HepG2 (cell line): ENCODE results near the gene TNFAIP8L1. TPM values are rescaled to one million over a fixed set of nuclear protein-coding genes. Genes with fewer than 3 reads are reported as not detected.

ENCODE experiments used
- ATAC-seq: fragments of 200-7000 bp; cut with Tn5 transposase; 3 replicates; pipeline ENCODE4 v1.9.1; 2020; ENCODE audit warnings: mild to moderate bottlenecking, moderate library complexity
- BruUV-seq: library from RNA; stranded (reverse); fragments of 400-500 nt; replicated peaks from 2 replicates; lab custom pipeline; 2021; lab: Mats Ljungman, UMichigan
- CTCF ChIA-PET: fragments of 300-600 bp; formaldehyde crosslinking; extraction: SDS; loops from one replicate; lab custom pipeline; 2021; ENCODE audit warnings: low total read pairs, inconsistent platforms, low intra/inter-chr PET ratio; lab: Yijun Ruan, JAX
- POLR2A ChIA-PET: fragments of 350-600 bp; sonication (Branson Sonifier 250); formaldehyde crosslinking; loops from one replicate; lab custom pipeline; 2020; ENCODE audit warnings: antibody characterized with exemption, inconsistent platforms; lab: Yijun Ruan, JAX
- DNase-seq: peaks from one replicate; pipeline ENCODE4 v3.0.0-alpha.2; 2015; ENCODE audit warnings: low spot score
- FAIRE-seq: peaks from 3 replicates; lab custom pipeline; 2011; peaks lifted over from hg19 to GRCh38; lab: Jason Lieb, UNC
- H2AFZ ChIP-seq: one replicate; pipeline ENCODE4 v1.6.1; 2011; ENCODE audit warnings: low read length, inconsistent platforms
- H3K27ac ChIP-seq: fragments of 300-600 bp; 3 replicates; pipeline ENCODE4 v1.8.0; 2011; ENCODE audit warnings: mixed run types, mild to moderate bottlenecking, mixed read lengths, low read length, inconsistent platforms; ENCODE audit not compliant: insufficient read depth; ENCODE audit errors: extremely low read length
- H3K27me3 ChIP-seq, 2 experiments: fragments of 200-600 bp in 1 of 2; 2 replicates in 1 of 2; 3 replicates in 1 of 2; pipeline versions ENCODE4 v1.6.0 to v1.8.0; 2011; ENCODE audit warnings: low read length in 2 of 2, mild to moderate bottlenecking in 2 of 2, moderate library complexity in 2 of 2, inconsistent platforms in 1 of 2; ENCODE audit not compliant: insufficient read depth in 2 of 2, control insufficient read depth in 1 of 2
- H3K36me3 ChIP-seq, 2 experiments: fragments of 200-600 bp in 1 of 2; replicated peaks in 1 of 2; 2 replicates in 1 of 2; 3 replicates in 1 of 2; pipeline versions ENCODE4 v1.5.1 to v1.8.0; 2011; ENCODE audit warnings: low read length in 2 of 2, inconsistent platforms in 1 of 2; ENCODE audit not compliant: insufficient read depth in 2 of 2, control insufficient read depth in 1 of 2
- H3K4me1 ChIP-seq: 2 replicates; pipeline ENCODE4 v1.5.1; 2012; ENCODE audit warnings: low read length, inconsistent platforms; ENCODE audit not compliant: insufficient read depth
- H3K4me2 ChIP-seq: 2 replicates; pipeline ENCODE4 v1.6.0; 2011; ENCODE audit warnings: low read depth, low read length, inconsistent platforms
- H3K4me3 ChIP-seq, 3 experiments: fragments of 200-600 bp in 1 of 3; sonication (generic), shearing (Covaris generic) in 1 of 3; replicated peaks in 1 of 3; 2 replicates each; pipeline ENCODE4 v1.5.1; 2011 to 2016; ENCODE audit warnings: low read length in 3 of 3, inconsistent platforms in 2 of 3, low read depth in 2 of 3, mild to moderate bottlenecking in 2 of 3, control low read depth in 1 of 3, mixed read lengths in 1 of 3; ENCODE audit not compliant: insufficient read depth in 1 of 3
- H3K79me2 ChIP-seq: one replicate; pipeline ENCODE4 v1.6.1; 2011; ENCODE audit warnings: low read length, inconsistent platforms; ENCODE audit not compliant: insufficient read depth
- H3K9ac ChIP-seq: 2 replicates; pipeline ENCODE4 v1.6.0; 2011; ENCODE audit warnings: mild to moderate bottlenecking, low read depth, low read length, inconsistent platforms; ENCODE audit not compliant: insufficient read depth
- H3K9me3 ChIP-seq: 2 replicates; pipeline ENCODE4 v1.5.1; 2012; ENCODE audit warnings: mild to moderate bottlenecking, low read length
- H4K20me1 ChIP-seq: 2 replicates; pipeline ENCODE4 v1.6.0; 2011; ENCODE audit warnings: inconsistent platforms, mild to moderate bottlenecking, low read length, moderate library complexity; ENCODE audit not compliant: insufficient read depth
- CEBPG ChIP-seq: IDR thresholded peaks from 2 replicates; pipeline ENCODE4 v1.6.1; 2016
- FOXK2 ChIP-seq: fragments of 450-650 bp; IDR thresholded peaks from 2 replicates; pipeline ENCODE4 v1.6.1; 2016
- NFATC3 ChIP-seq: sonication (generic); formaldehyde crosslinking; IDR thresholded peaks from 2 replicates; pipeline ENCODE4 v1.5.1; 2020; ENCODE audit warnings: mild to moderate bottlenecking, missing genetic modification reagents
- RELA ChIP-seq: sonication (generic); formaldehyde crosslinking; IDR thresholded peaks from 2 replicates; pipeline ENCODE4 v1.4.0; 2020; ENCODE audit warnings: missing genetic modification reagents
- RFX3 ChIP-seq: IDR thresholded peaks from 2 replicates; pipeline ENCODE4 v1.6.1; 2016; ENCODE audit warnings: missing biosample characterization, missing genetic modification reagents
- SNAPC2 ChIP-seq: sonication (generic); formaldehyde crosslinking; IDR thresholded peaks from 2 replicates; pipeline ENCODE4 v1.8.1; 2022; ENCODE audit warnings: mild to moderate bottlenecking, missing genetic modification reagents
- TCF7L2 ChIP-seq: IDR thresholded peaks from 2 replicates; pipeline ENCODE4 v1.6.1; 2011; ENCODE audit warnings: mild to moderate bottlenecking, low read depth, low read length, moderate library complexity
- ZNF121 ChIP-seq: sonication (generic); formaldehyde crosslinking; IDR thresholded peaks from 2 replicates; pipeline ENCODE4 v1.5.0; 2020; ENCODE audit warnings: mild to moderate bottlenecking, missing genetic modification reagents
- ZNF570 ChIP-seq: sonication (generic); formaldehyde crosslinking; IDR thresholded peaks from 2 replicates; pipeline ENCODE4 v1.4.0; 2020; ENCODE audit warnings: mild to moderate bottlenecking, missing genetic modification reagents, borderline replicate concordance
- ZNF75D ChIP-seq: sonication (generic); formaldehyde crosslinking; IDR thresholded peaks from 2 replicates; pipeline ENCODE4 v1.8.1; 2023; ENCODE audit warnings: missing genetic modification reagents, mild to moderate bottlenecking, borderline replicate concordance
- WGBS: methylation state at CpG from one replicate; pipeline ENCODE4 v1.1.6; 2017; ENCODE audit warnings: low lambda C conversion rate; 5-methylcytosine and 5-hydroxymethylcytosine counted together
- in situ Hi-C: cut with HindIII; loops from 2 replicates; pipeline ENCODE4 v1.10.0; 2017; ENCODE audit warnings: low pct_unique_long_range_greater_than_20kb; ENCODE audit not compliant: extremely low pct_ligation_motif_present
- intact Hi-C: fragments of 100-400 bp; cut with micrococcal nuclease; formaldehyde crosslinking; loops from one replicate; pipeline ENCODE4 v1.10.0; 2022; ENCODE audit not compliant: unreplicated experiment
- polyA plus RNA-seq, 8 experiments: library from polyadenylated mRNA; depleted of rRNA in 3 of 8; stranded (reverse) in 7 of 8; unstranded in 1 of 8; fragments of >200 nt; fragmentation: Illumina TruSeq in 4 of 8; extraction: Trizol in 4 of 8; gene quantifications; 2 replicates each; pipeline versions ENCODE4 v1.2.1 to v1.2.3, GENCODE V29; 2011 to 2016; ENCODE audit warnings: low read depth in 4 of 8, missing spikeins in 1 of 8, mixed read lengths in 1 of 8; ENCODE audit not compliant: insufficient read depth in 1 of 8
- total RNA-seq, 5 experiments: library from RNA; depleted of rRNA; stranded (reverse); fragments of >200 nt; fragmentation: Illumina TruSeq; extraction: Trizol; gene quantifications; 2 replicates each; pipeline ENCODE4 v1.2.3, GENCODE V29; 2016; ENCODE audit warnings: low read depth in 1 of 5
- TF ChIP-seq, protein P1 (sequence below): sonication (generic); formaldehyde crosslinking; IDR thresholded peaks from 2 replicates; pipeline ENCODE4 v1.5.1; 2020; ENCODE audit warnings: missing genetic modification reagents, mild to moderate bottlenecking, borderline replicate concordance
- TF ChIP-seq, protein P2 (sequence below), 2 experiments: fragments of 450-650 bp in 1 of 2; sonication (generic) in 1 of 2; formaldehyde crosslinking in 1 of 2; IDR thresholded peaks; 2 replicates each; pipeline versions ENCODE4 v1.6.1 to v1.8.0; 2016 to 2022; ENCODE audit warnings: antibody characterized with exemption in 1 of 2, mild to moderate bottlenecking in 1 of 2, missing genetic modification reagents in 1 of 2

The TNFAIP8L1 gene
- total and polyA plus RNA-seq, 2 of the 13 experiments (the other 11 are each of a cell fraction or from before 2014, with no cell fraction given) = 13.4 to 21.4 TPM

DNA sequence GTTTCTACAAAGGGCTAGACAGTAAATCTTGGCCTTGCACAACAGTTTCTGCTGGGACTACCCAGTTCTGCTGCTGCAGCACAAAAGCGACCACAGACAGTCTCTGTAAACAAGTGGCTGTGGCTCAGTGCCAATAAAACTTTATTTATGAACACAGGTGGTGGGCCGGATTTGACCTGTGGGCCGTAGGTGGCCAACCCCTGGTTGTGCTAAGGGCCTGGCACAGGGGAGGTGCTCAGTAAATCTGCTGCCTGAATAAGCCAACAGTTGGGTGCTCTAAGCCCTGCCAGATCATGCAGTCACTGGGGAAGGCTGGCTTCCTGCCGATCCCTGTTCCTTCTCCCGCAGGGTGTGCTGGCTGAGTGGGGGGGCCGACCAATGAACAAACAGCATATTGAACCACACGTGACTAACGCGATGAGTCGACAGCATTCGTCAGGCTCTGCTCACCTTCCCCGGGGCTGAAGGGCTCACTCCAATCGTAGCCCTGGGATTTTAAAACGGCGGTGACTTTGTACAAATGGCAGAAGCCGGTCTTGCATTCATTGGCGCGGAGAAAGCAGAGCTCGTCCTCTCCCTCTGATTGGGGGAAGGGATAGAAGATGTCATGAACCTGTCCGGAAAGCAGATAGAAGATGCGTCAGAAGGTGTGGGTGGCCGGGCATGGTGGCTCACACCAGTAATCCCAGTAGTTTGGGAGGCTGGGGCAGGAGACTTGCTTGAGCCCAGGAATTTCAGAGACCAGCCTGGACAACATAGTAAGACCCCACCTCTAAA, 55.1 kb downstream of the TNFAIP8L1 start:
- H3K4me1 ChIP-seq = no peaks in the 10 kb centered on the region
- in situ Hi-C loops = no loop called here
- TF ChIP-seq TCF7L2 (no peak), RELA (CRISPR knock-in tag) (no peak), FOXK2 (no peak), ZNF75D (no peak), ZNF121 (CRISPR knock-in tag) (0 out of 2 replicates have a peak, but pooled peaks have one; percentile 44), NFATC3 (CRISPR knock-in tag) (no peak), RFX3 (CRISPR knock-in tag) (no peak), CEBPG (CRISPR knock-in tag) (no peak), ZNF570 (CRISPR knock-in tag) (no peak), SNAPC2 (CRISPR knock-in tag) (no peak)
- TF ChIP-seq, protein P1, sequence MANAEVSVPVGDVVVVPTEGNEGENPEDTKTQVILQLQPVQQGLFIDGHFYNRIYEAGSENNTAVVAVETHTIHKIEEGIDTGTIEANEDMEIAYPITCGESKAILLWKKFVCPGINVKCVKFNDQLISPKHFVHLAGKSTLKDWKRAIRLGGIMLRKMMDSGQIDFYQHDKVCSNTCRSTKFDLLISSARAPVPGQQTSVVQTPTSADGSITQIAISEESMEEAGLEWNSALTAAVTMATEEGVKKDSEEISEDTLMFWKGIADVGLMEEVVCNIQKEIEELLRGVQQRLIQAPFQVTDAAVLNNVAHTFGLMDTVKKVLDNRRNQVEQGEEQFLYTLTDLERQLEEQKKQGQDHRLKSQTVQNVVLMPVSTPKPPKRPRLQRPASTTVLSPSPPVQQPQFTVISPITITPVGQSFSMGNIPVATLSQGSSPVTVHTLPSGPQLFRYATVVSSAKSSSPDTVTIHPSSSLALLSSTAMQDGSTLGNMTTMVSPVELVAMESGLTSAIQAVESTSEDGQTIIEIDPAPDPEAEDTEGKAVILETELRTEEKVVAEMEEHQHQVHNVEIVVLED = no peak
- TF ChIP-seq, protein P2, sequence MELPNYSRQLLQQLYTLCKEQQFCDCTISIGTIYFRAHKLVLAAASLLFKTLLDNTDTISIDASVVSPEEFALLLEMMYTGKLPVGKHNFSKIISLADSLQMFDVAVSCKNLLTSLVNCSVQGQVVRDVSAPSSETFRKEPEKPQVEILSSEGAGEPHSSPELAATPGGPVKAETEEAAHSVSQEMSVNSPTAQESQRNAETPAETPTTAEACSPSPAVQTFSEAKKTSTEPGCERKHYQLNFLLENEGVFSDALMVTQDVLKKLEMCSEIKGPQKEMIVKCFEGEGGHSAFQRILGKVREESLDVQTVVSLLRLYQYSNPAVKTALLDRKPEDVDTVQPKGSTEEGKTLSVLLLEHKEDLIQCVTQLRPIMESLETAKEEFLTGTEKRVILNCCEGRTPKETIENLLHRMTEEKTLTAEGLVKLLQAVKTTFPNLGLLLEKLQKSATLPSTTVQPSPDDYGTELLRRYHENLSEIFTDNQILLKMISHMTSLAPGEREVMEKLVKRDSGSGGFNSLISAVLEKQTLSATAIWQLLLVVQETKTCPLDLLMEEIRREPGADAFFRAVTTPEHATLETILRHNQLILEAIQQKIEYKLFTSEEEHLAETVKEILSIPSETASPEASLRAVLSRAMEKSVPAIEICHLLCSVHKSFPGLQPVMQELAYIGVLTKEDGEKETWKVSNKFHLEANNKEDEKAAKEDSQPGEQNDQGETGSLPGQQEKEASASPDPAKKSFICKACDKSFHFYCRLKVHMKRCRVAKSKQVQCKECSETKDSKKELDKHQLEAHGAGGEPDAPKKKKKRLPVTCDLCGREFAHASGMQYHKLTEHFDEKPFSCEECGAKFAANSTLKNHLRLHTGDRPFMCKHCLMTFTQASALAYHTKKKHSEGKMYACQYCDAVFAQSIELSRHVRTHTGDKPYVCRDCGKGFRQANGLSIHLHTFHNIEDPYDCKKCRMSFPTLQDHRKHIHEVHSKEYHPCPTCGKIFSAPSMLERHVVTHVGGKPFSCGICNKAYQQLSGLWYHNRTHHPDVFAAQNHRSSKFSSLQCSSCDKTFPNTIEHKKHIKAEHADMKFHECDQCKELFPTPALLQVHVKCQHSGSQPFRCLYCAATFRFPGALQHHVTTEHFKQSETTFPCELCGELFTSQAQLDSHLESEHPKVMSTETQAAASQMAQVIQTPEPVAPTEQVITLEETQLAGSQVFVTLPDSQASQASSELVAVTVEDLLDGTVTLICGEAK (IDR thresholded peaks at IDR 0.05) = no peak
- TF ChIP-seq, protein P2 (CRISPR knock-in tag; IDR thresholded peaks at IDR 0.05) = peak; percentile 96

More for the DNA sequence above, 55.1 kb downstream of the TNFAIP8L1 start:
- Histone ChIP-seq H3K36me3 (peaks cover 35 to 64% of the 10 kb centered on the region in 2 experiments), H3K27ac (no peak overlapping the region), H3K9ac (no peak overlapping the region), H3K79me2 (no peaks in the 10 kb centered on the region), H3K27me3 (no peaks in the 10 kb centered on the region; a peak in 1 of 5 replicates), H2AFZ (no peak overlapping the region), H3K4me2 (no peak overlapping the region), H3K9me3 (no peaks in the 10 kb centered on the region), H3K4me3 (no peak overlapping the region), H4K20me1 (no peaks in the 10 kb centered on the region)
- ATAC-seq (no peak), DNase-seq (no peak), FAIRE-seq (no peak)
- intact Hi-C loops = no loop called here
- POLR2A ChIA-PET = no interaction called here
- 96% methylated on average over 20 of the region's 22 CpGs for WGBS
- CTCF ChIA-PET = no interaction called here
- no TSS peak for BruUV-seq
